ENCODE results near the gene CRYBA2.

GRCh38 chr2:219024059-219024458 is 30.8 kb upstream of the CRYBA2 start:
- no peak for TF ChIP-seq POLR2A (IDR thresholded peaks at IDR 0.05)
- no peak for TF ChIP-seq CTCF (IDR thresholded peaks at IDR 0.05)

Data from lower leg skin (tissue), 3 donors.